22Rv1 (cell line): ENCODE results near the gene IPCEF1.

Experiments used
- H3K27ac ChIP-seq: fragments of 450-650 bp; 2 replicates; pipeline ENCODE4 v1.5.1; 2017
- CTCF ChIP-seq: fragments of 450-650 bp; IDR thresholded peaks from 2 replicates; pipeline ENCODE4 v1.5.1; 2017; ENCODE audit warnings: mild to moderate bottlenecking
- ZFX ChIP-seq: fragments of 450-650 bp; IDR thresholded peaks from 2 replicates; pipeline ENCODE4 v1.6.1; 2017; ENCODE audit warnings: antibody characterized with exemption, borderline replicate concordance

The IPCEF1 gene

DNA sequence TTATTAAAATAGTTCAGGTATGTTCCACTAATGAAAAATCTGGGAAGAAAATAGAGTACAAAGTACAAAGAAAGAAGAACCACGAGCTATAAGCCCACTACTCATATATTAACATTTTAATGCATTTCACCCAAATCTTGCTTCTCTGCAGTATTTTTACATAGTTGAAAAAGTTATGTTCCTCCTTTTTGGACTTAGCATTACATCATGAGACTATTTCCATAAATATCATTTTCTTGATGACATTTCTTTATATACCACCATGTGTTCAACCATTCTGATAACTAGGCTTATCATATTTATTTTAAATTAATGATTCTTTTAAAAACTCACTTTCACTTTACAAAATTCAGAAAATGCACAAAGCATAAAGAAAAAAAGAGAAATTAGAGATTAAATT lies 3.0 kb downstream of the IPCEF1 start:
- TF ChIP-seq CTCF = no peak
- TF ChIP-seq ZFX = no peak
- no peak overlapping the region for H3K27ac ChIP-seq

DNA sequence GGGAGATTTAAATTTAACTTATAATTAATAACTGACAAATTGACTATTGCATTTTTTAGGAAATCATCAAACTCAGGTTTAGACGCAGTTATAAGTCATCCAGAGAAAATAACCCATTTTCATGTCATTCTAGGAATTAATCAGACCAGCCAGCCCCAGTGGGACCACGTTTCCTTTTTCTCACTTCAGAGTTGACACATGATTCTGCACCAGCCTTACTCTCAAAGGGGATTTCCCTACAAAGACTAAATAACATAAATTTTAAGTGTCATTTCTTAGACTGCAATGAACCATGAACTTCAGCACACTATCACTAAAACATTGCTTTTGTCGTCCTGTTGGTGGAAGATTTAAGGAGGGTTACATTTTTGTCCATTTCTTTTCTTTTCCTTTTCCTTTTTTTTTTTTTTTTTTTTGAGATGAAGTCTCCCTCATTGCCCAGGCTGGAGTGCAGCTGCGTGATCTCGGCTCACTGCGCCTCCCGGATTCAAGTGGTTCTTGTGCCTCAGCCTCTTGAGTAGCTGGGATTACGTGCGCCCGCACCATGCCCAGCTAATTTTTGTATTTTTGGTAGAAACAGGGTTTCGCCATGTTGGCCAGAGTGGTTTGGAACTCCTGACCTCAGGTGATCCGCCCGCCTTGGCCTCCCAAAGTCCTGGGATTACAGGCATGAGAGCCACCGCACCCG lies 3.6 kb downstream of the IPCEF1 start:
- TF ChIP-seq ZFX = no peak
- no peak for TF ChIP-seq CTCF
- no peak overlapping the region for H3K27ac ChIP-seq

DNA sequence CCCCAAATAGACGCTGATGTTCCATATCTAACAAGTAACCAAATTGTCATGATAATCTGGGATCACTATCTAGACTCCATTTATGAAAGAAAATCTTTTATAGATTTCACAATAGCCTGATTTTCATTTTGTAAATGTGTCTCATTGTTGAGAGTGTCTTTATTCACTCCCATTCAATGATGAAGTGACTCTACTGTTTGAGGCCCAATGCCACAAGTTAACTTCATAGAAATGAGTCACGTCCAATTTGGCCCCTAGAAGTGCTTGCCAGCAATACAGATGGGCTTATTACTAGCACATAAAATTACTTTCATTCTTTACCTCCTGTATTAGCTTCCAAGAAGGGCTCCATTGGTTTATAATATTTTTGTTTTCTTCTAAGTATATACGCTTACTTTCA lies 6.3 kb downstream of the IPCEF1 start:
- TF ChIP-seq CTCF = no peak
- no peak for TF ChIP-seq ZFX

GRCh38 chr6:154347981-154348380 lies 8.6 kb downstream of the IPCEF1 start:
- no peak for TF ChIP-seq ZFX
- TF ChIP-seq CTCF = no peak
- no peak overlapping the region for H3K27ac ChIP-seq

More for the DNA sequence above, 6.3 kb downstream of the IPCEF1 start:
- no peak overlapping the region for H3K27ac ChIP-seq

- H3K27ac ChIP-seq = no peak overlapping the region
Measured at GRCh38 chr6:154345811-154346210, 10.8 kb downstream of the IPCEF1 start.

GRCh38 chr6:154343473-154344308 lies 12.9 kb downstream of the IPCEF1 start:
- peak overlapping the region; percentile 65 for H3K27ac ChIP-seq
- TF ChIP-seq ZFX (no peak), CTCF (peak; percentile 80)

More at GRCh38 chr6:154345811-154346210, 10.8 kb downstream of the IPCEF1 start:
- TF ChIP-seq ZFX (no peak), CTCF (no peak)

GRCh38 chr6:154341871-154342270 lies 14.7 kb downstream of the IPCEF1 start:
- TF ChIP-seq ZFX (no peak), CTCF (no peak)
- no peak overlapping the region for H3K27ac ChIP-seq
